Sigmoid colon (tissue), 7 donors: Measurements from ENCODE around the gene ZBTB9. TPM values are rescaled to one million over a fixed set of nuclear protein-coding genes. Genes with fewer than 3 reads are reported as not detected.

Experiments
- DNase-seq: peaks from one replicate; pipeline ENCODE4 v3.0.0-alpha.2; 2019
- H3K27ac ChIP-seq, 4 donors: fragments of 200-600 bp; sonication (generic); one replicate each; pipeline ENCODE4 v1.5.1; 2016 to 2019; ENCODE audit warnings: mild to moderate bottlenecking in 1 of 4
- H3K27me3 ChIP-seq, 3 donors: fragments of 200-600 bp; sonication (generic); one replicate each; pipeline ENCODE4 v1.5.1; 2019; ENCODE audit warnings: mild to moderate bottlenecking in 1 of 3
- H3K36me3 ChIP-seq, 4 donors: fragments of 200-600 bp; sonication (generic); one replicate each; pipeline ENCODE4 v1.5.1; 2016 to 2019
- H3K4me1 ChIP-seq, 4 donors: fragments of 200-600 bp; sonication (generic); one replicate each; pipeline ENCODE4 v1.5.1; 2017 to 2019
- H3K4me3 ChIP-seq, 4 donors: fragments of 200-600 bp; sonication (generic); one replicate each; pipeline ENCODE4 v1.5.1; 2017 to 2019; ENCODE audit warnings: mild to moderate bottlenecking in 2 of 4, moderate library complexity in 1 of 4
- H3K9me3 ChIP-seq, 4 donors: fragments of 200-600 bp in 3 of 4; sonication (generic) in 3 of 4; one replicate each; pipeline versions ENCODE4 v1.5.1 to v1.6.1; 2013 to 2019
- EP300 ChIP-seq, 4 donors: sonication (generic); formaldehyde crosslinking; IDR thresholded peaks; one replicate each; pipeline ENCODE4 v1.6.1; 2017; ENCODE audit warnings: antibody characterized with exemption in 4 of 4
- POLR2A ChIP-seq, 2 donors: fragments of 450-650 bp; IDR thresholded peaks; one replicate each; pipeline ENCODE4 v1.6.1; 2016; ENCODE audit warnings: antibody characterized with exemption in 2 of 2, mild to moderate bottlenecking in 2 of 2, moderate library complexity in 2 of 2
- POLR2AphosphoS5 ChIP-seq, 4 donors: sonication (generic); formaldehyde crosslinking; IDR thresholded peaks; one replicate each; pipeline ENCODE4 v1.6.1; 2017; ENCODE audit warnings: antibody characterized with exemption in 4 of 4
- WGBS, 2 donors: extraction: QIAGEN DNeasy Blood & Tissue Kit; methylation state at CpG; one replicate each; pipeline ENCODE4 v1.1.7; 2013; 5-methylcytosine and 5-hydroxymethylcytosine counted together
- intact Hi-C: fragments of 100-400 bp; cut with DNase I; formaldehyde crosslinking; loops from one replicate; pipeline ENCODE4 v1.15.1; 2023
- polyA plus RNA-seq, 3 donors: library from polyadenylated mRNA; stranded (reverse); fragments of 200-250 nt; gene quantifications; one replicate each; pipeline ENCODE4 v1.2.3, GENCODE V29; 2013
- total RNA-seq, 4 donors: library from RNA; depleted of rRNA; stranded (reverse); fragments of >200 nt; gene quantifications; one replicate each; pipeline ENCODE4 v1.1.0, GENCODE V29; 2016
- TF ChIP-seq, protein P1 (sequence below), 4 experiments: fragments of 450-650 bp in 3 of 4; fragments of 200-600 bp in 1 of 4; IDR thresholded peaks; one replicate each; pipeline ENCODE4 v1.5.1; 2016 to 2019; ENCODE audit warnings: antibody characterized with exemption in 4 of 4, mild to moderate bottlenecking in 3 of 4, moderate library complexity in 2 of 4
- donor health status: healthy with polysubstance abuse.
- donor health status: Bipolar disorder and iron deficiency.
- donor health status: healthy.

Gene ZBTB9
- total and polyA plus RNA-seq, 7 donors: 0.60 to 4.2 (median 1.5) TPM

DNA sequence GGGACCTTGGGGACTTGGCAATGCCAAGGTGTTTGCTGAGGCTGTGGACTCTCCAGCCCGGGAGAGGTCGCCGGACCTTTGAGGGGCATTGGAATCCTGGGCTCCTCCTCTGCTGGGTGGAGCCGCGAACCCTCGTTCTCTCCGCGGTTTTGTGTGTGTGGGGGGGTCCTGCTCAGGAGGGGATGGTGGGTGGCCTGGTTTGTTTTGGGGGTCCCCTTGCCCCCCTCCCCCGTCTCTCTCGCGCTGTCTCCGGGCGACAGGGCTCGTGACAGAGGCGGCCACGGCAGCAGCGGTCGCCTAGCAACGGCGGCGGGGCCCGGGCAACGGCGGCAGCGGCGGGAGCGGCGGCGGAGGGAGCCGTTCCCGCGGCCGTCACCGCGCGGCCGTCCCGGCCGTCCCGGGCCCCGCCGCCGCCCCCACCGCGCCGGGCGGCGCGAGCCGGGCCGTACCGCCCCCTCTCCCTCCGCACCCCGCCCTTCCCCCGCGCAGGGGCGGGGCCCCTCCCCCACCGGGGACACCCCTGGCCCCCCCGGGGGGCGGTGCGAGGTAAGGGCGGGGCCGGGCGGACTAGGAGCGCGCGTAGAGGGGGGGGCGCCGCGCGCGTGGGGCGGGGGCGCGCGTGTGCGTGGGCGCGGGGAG is 26.7 kb upstream of the ZBTB9 start:
- intact Hi-C loops: loop anchor here (5.0 to 10.0 kb wide), 3 partner anchors 110 to 223 kb away; partner anchors contain the start of genes HSD17B8, RGL2, RING1 and RXRB
- TF ChIP-seq POLR2AphosphoS5 (IDR thresholded peaks at IDR 0.05) (no peak), EP300 (IDR thresholded peaks at IDR 0.05) (no peak)
- TF ChIP-seq, protein P1, sequence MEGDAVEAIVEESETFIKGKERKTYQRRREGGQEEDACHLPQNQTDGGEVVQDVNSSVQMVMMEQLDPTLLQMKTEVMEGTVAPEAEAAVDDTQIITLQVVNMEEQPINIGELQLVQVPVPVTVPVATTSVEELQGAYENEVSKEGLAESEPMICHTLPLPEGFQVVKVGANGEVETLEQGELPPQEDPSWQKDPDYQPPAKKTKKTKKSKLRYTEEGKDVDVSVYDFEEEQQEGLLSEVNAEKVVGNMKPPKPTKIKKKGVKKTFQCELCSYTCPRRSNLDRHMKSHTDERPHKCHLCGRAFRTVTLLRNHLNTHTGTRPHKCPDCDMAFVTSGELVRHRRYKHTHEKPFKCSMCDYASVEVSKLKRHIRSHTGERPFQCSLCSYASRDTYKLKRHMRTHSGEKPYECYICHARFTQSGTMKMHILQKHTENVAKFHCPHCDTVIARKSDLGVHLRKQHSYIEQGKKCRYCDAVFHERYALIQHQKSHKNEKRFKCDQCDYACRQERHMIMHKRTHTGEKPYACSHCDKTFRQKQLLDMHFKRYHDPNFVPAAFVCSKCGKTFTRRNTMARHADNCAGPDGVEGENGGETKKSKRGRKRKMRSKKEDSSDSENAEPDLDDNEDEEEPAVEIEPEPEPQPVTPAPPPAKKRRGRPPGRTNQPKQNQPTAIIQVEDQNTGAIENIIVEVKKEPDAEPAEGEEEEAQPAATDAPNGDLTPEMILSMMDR (IDR thresholded peaks at IDR 0.05): no peak
- H3K9me3 ChIP-seq: no peaks in the 10 kb centered on the region
- H3K36me3 ChIP-seq: no peaks in the 10 kb centered on the region
- peak overlapping the region; percentile 87 to 93 (median 91) for H3K27ac ChIP-seq
- H3K4me3 ChIP-seq: peak overlapping the region; percentile 51 to 64 (median 60)
- peaks cover 0 to 77% (median 72%) of the 10 kb centered on the region in 4 donors for H3K4me1 ChIP-seq
- no peaks in the 10 kb centered on the region for H3K27me3 ChIP-seq
- WGBS, 2 donors: 1% methylated on average over 78 to 79 of the region's 79 CpGs
- peak; percentile 85 for DNase-seq

- H3K4me1 ChIP-seq: peaks cover 0 to 84% (median 78%) of the 10 kb centered on the region in 4 donors
These were observed 26.0 kb upstream of the ZBTB9 start for GRCh38 chr6:33428224-33428965.

DNA sequence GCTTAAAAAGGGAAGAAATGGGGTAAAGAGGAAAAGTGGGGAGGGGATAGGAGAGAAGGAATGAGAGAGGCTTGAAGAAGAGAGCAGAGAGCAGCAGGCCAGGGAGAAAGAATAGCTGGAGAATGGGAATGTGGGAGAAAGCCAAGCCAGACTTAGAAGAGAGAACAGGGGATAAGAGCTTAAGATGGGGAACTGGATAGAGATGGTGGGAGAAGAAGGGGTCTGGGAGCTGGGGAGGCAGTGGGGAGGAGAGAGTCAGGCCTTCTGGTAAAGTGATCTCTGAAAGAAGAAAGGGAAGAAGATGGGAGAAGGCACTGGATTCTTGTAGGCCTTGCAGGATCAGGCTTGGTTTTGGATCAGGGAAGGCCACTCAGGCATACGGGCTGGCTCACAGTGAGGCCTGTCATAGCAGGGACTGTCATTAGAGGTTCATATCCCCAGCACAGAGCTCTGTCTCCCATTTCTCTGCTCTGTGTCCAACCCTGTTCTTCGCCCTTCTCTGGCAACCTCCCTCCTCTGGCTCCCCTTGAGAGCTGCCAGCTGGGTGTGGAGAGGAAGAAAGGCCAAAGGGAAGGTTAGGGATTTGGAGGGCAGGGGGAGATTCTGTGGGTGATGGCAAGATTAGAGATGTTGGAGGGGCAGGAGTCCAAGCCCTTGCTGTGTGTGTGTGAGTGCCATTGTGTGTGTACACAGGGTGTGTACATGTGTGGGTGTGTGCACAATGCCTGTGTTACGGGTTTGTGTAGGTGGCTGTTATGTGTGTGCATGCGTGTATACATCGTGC is 25.2 kb upstream of the ZBTB9 start:
- WGBS, 2 donors: 64 to 71% methylated on average over 5 of the region's 5 CpGs
- DNase-seq: no peak
- intact Hi-C loops: loop anchor here (5.0 to 10.0 kb wide), 3 partner anchors 112 to 224 kb away; partner anchors contain the start of genes HSD17B8, RGL2, RING1 and RXRB
- H3K27ac ChIP-seq: peak overlapping the region; percentile 73 to 91 (median 89)
- no peaks in the 10 kb centered on the region for H3K36me3 ChIP-seq
- no peak overlapping the region for H3K4me3 ChIP-seq
- H3K9me3 ChIP-seq: no peaks in the 10 kb centered on the region
- no peaks in the 10 kb centered on the region for H3K27me3 ChIP-seq
- peaks cover 0 to 85% (median 82%) of the 10 kb centered on the region in 4 donors for H3K4me1 ChIP-seq
- TF ChIP-seq EP300 (IDR thresholded peaks at IDR 0.05) (no peak), POLR2A (IDR thresholded peaks at IDR 0.05) (no peak), POLR2AphosphoS5 (IDR thresholded peaks at IDR 0.05) (no peak)
- TF ChIP-seq, protein P1 (IDR thresholded peaks at IDR 0.05): no peak

More at GRCh38 chr6:33428224-33428965, 26.0 kb upstream of the ZBTB9 start:
- Histone ChIP-seq H3K4me3 (peak overlapping the region; percentile 11 to 64 (median 60)), H3K9me3 (no peaks in the 10 kb centered on the region), H3K27me3 (no peaks in the 10 kb centered on the region), H3K27ac (peak overlapping the region; percentile 73 to 91 (median 89)), H3K36me3 (no peaks in the 10 kb centered on the region)
- TF ChIP-seq POLR2A (IDR thresholded peaks at IDR 0.05) (no peak), POLR2AphosphoS5 (IDR thresholded peaks at IDR 0.05) (no peak), EP300 (IDR thresholded peaks at IDR 0.05) (no peak)
- TF ChIP-seq, protein P1 (IDR thresholded peaks at IDR 0.05): peak in 3 of 4 experiments; percentile 21 to 44 (median 37)
- intact Hi-C loops: loop anchor here (5.0 to 10.0 kb wide), 3 partner anchors 111 to 224 kb away; partner anchors contain the start of genes HSD17B8, RGL2, RING1 and RXRB
- 3 to 4% methylated on average over 33 of the region's 33 CpGs for WGBS, 2 donors
- DNase-seq: no peak

GRCh38 chr6:33429750-33430052 is 24.7 kb upstream of the ZBTB9 start:
- Histone ChIP-seq H3K36me3 (no peaks in the 10 kb centered on the region), H3K9me3 (no peaks in the 10 kb centered on the region), H3K4me3 (no peak overlapping the region), H3K27ac (peak overlapping the region; percentile 73 to 91 (median 89)), H3K4me1 (peaks cover 0 to 81% (median 78%) of the 10 kb centered on the region in 4 donors), H3K27me3 (no peaks in the 10 kb centered on the region)
- WGBS, 2 donors: 30 to 62% methylated on average over 2 of the region's 2 CpGs
- TF ChIP-seq EP300 (IDR thresholded peaks at IDR 0.05) (no peak), POLR2AphosphoS5 (IDR thresholded peaks at IDR 0.05) (no peak), POLR2A (IDR thresholded peaks at IDR 0.05) (no peak)
- TF ChIP-seq, protein P1 (IDR thresholded peaks at IDR 0.05): no peak
- no peak for DNase-seq
- intact Hi-C loops: loop anchor here (5.0 to 10.0 kb wide), 3 partner anchors 112 to 225 kb away; partner anchors contain the start of genes HSD17B8, RGL2, RING1 and RXRB
